PC-3 (cell line): ENCODE results near the gene CLEC1A. TPM values are rescaled to one million over a fixed set of nuclear protein-coding genes. Genes with fewer than 3 reads are reported as not detected.

Source experiments
- ATAC-seq: fragments of 200-7000 bp; cut with Tn5 transposase; 2 replicates; pipeline ENCODE4 v1.9.1; 2020; ENCODE audit warnings: mild to moderate bottlenecking, moderate library complexity
- BruUV-seq: library from RNA; stranded (reverse); fragments of 400-500 nt; replicated peaks from 2 replicates; lab custom pipeline; 2021; lab: Mats Ljungman, UMichigan
- CTCF ChIA-PET: fragments of 300-600 bp; sonication (Branson Sonifier 250); formaldehyde crosslinking; loops from one replicate; lab custom pipeline; 2022; ENCODE audit warnings: antibody characterized with exemption; lab: Charles Lee
- POLR2A ChIA-PET: fragments of 300-600 bp; sonication (Branson Sonifier 250); formaldehyde crosslinking; loops from one replicate; lab custom pipeline; 2022; ENCODE audit warnings: antibody characterized with exemption; ENCODE audit not compliant: unreplicated experiment; lab: Charles Lee
- DNase-seq: peaks from one replicate; pipeline ENCODE4 v3.0.0-alpha.2; 2015
- H2AFZ ChIP-seq: fragments of 300-600 bp; sonication (generic); 2 replicates; pipeline ENCODE4 v1.6.0; 2016; ENCODE audit warnings: antibody characterized with exemption, low read length
- H3F3A ChIP-seq: fragments of 300-600 bp; sonication (generic); one replicate; pipeline ENCODE4 v1.6.0; 2017; ENCODE audit warnings: antibody characterized with exemption, low read length, control low read depth, mild to moderate bottlenecking; ENCODE audit not compliant: unreplicated experiment
- H3K27ac ChIP-seq: fragments of 300-600 bp; sonication (generic); 2 replicates; pipeline ENCODE4 v1.5.1; 2016; ENCODE audit warnings: mild to moderate bottlenecking, low read length
- H3K27me3 ChIP-seq: fragments of 300-600 bp; sonication (generic); 2 replicates; pipeline ENCODE4 v1.6.1; 2016; ENCODE audit warnings: low read length, mixed read lengths
- H3K36me3 ChIP-seq: fragments of 300-600 bp; sonication (generic); 2 replicates; pipeline ENCODE4 v1.6.1; 2016; ENCODE audit warnings: low read depth, mixed run types, low read length, mixed read lengths
- H3K4me1 ChIP-seq: fragments of 300-600 bp; sonication (generic); 2 replicates; pipeline ENCODE4 v1.5.1; 2016; ENCODE audit warnings: low read length; ENCODE audit not compliant: insufficient read depth
- H3K4me2 ChIP-seq: fragments of 300-600 bp; sonication (generic); 2 replicates; pipeline ENCODE4 v1.6.0; 2016; ENCODE audit warnings: low read length
- H3K4me3 ChIP-seq: fragments of 300-600 bp; sonication (generic); 2 replicates; pipeline ENCODE4 v1.5.1; 2016; ENCODE audit warnings: mild to moderate bottlenecking, low read length, mixed read lengths
- H3K79me2 ChIP-seq: fragments of 300-600 bp; sonication (generic); 2 replicates; pipeline ENCODE4 v1.6.1; 2017; ENCODE audit warnings: low read length, mixed read lengths
- H3K9ac ChIP-seq: fragments of 300-600 bp; sonication (generic); 2 replicates; pipeline ENCODE4 v1.6.0; 2016; ENCODE audit warnings: mild to moderate bottlenecking, low read length
- H3K9me2 ChIP-seq: fragments of 300-600 bp; sonication (generic); replicated peaks from 2 replicates; pipeline ENCODE4 v1.6.1; 2016; ENCODE audit warnings: mixed run types, low read length, mixed read lengths
- H3K9me3 ChIP-seq: fragments of 300-600 bp; sonication (generic); 2 replicates; pipeline ENCODE4 v1.6.1; 2016; ENCODE audit warnings: low read length, mixed read lengths
- H4K20me1 ChIP-seq: fragments of 300-600 bp; sonication (generic); 2 replicates; pipeline ENCODE4 v1.6.1; 2016; ENCODE audit warnings: low read length, mixed read lengths
- CTCF ChIP-seq: fragments of 300-600 bp; sonication (generic); conservative IDR thresholded peaks from 2 replicates; pipeline ENCODE4 v1.5.1; 2017; ENCODE audit warnings: antibody characterized with exemption, low read depth, mild to moderate bottlenecking, low read length
- EZH2 ChIP-seq: fragments of 300-600 bp; sonication (generic); IDR thresholded peaks from one replicate; pipeline ENCODE4 v1.6.1; 2017; ENCODE audit warnings: antibody characterized with exemption, mild to moderate bottlenecking, low read length; ENCODE audit not compliant: unreplicated experiment
- EZH2phosphoT487 ChIP-seq: fragments of 300-600 bp; sonication (generic); IDR thresholded peaks from 2 replicates; pipeline ENCODE4 v1.6.1; 2018; ENCODE audit warnings: mild to moderate bottlenecking, antibody characterized with exemption, low read length, borderline replicate concordance
- intact Hi-C: fragments of 100-400 bp; cut with micrococcal nuclease; formaldehyde crosslinking; loops from 2 replicates; pipeline ENCODE4 v1.9.0; 2023
- total RNA-seq: library from RNA; depleted of rRNA; stranded (reverse); fragments of >200 nt; gene quantifications from 2 replicates; pipeline ENCODE4 v1.2.3, GENCODE V29; 2014

CLEC1A gene
- total RNA-seq, 1 experiment from 2014 or later, result not detected

- H3K9me3 ChIP-seq, result no peaks in the 10 kb centered on the region
- no peak overlapping the region for H3K9ac ChIP-seq
- H3K27me3 ChIP-seq, result no peaks in the 10 kb centered on the region
- H3K4me2 ChIP-seq, result no peak overlapping the region
- no TSS peak for BruUV-seq
- ChIA-PET CTCF (no interaction called here), POLR2A (no interaction called here)
- no peaks in the 10 kb centered on the region for H3F3A ChIP-seq
- no peaks in the 10 kb centered on the region for H3K79me2 ChIP-seq
- no peak for ATAC-seq
- no peaks in the 10 kb centered on the region for H3K4me1 ChIP-seq
- TF ChIP-seq EZH2 (no peak), EZH2phosphoT487 (no peak), CTCF (no peak)
- intact Hi-C loops, result loop anchor here (5.0 kb wide), 1 partner anchor 201 kb away; no protein-coding TSS in a partner anchor
- H3K27ac ChIP-seq, result no peak overlapping the region
- H4K20me1 ChIP-seq, result no peaks in the 10 kb centered on the region
- H3K9me2 ChIP-seq, result no peaks in the 10 kb centered on the region
- no peaks in the 10 kb centered on the region for H3K36me3 ChIP-seq
- H2AFZ ChIP-seq, result no peak overlapping the region
- DNase-seq, result no peak
- no peak overlapping the region for H3K4me3 ChIP-seq
Measured at GRCh38 chr12:10142976-10143589, 44.3 kb upstream of the CLEC1A start.

DNA sequence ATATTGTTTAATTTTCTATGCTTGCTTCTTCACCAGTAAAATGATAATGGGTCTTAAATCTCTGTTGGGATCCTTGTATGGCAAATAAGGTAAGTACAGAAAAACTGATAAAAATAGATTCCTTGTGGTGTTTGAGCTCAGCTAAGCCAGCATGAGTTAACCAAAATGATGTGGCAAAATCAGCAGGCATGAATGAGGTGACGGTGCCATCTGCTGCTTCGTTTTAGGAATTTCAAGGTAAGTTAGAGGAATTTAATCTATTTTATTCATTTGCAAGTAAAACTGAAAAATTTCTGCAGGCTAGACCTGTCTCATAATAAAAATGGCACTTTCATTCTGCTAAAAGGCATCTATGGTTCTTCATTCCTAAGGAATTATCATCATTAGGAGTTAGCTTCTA lies 41.2 kb upstream of the CLEC1A start:
- no peaks in the 10 kb centered on the region for H3F3A ChIP-seq
- intact Hi-C loops, result loop anchor here (1.0 to 5.0 kb wide), 4 partner anchors 106 to 391 kb away; partner anchors contain the start of gene CLEC12B
- no peaks in the 10 kb centered on the region for H3K9me3 ChIP-seq
- H3K4me2 ChIP-seq, result no peak overlapping the region
- BruUV-seq, result no TSS peak
- H3K9me2 ChIP-seq, result no peaks in the 10 kb centered on the region
- H3K4me3 ChIP-seq, result no peak overlapping the region
- H3K9ac ChIP-seq, result no peak overlapping the region
- no peak overlapping the region for H2AFZ ChIP-seq
- ATAC-seq (peak; percentile 46), DNase-seq (peak; percentile 63)
- CTCF ChIA-PET, result interaction anchor here (0.6 to 1.2 kb wide), 2 partner anchors 90 to 130 kb away, joined by 3 to 12 read pairs; no protein-coding TSS in a partner anchor
- no peak overlapping the region for H3K27ac ChIP-seq
- no peaks in the 10 kb centered on the region for H3K27me3 ChIP-seq
- no peaks in the 10 kb centered on the region for H3K4me1 ChIP-seq
- TF ChIP-seq CTCF, result peak; percentile 71
- TF ChIP-seq EZH2phosphoT487, result no peak
- H3K79me2 ChIP-seq, result no peaks in the 10 kb centered on the region
- POLR2A ChIA-PET, result no interaction called here
- H4K20me1 ChIP-seq, result no peaks in the 10 kb centered on the region
- no peaks in the 10 kb centered on the region for H3K36me3 ChIP-seq

DNA sequence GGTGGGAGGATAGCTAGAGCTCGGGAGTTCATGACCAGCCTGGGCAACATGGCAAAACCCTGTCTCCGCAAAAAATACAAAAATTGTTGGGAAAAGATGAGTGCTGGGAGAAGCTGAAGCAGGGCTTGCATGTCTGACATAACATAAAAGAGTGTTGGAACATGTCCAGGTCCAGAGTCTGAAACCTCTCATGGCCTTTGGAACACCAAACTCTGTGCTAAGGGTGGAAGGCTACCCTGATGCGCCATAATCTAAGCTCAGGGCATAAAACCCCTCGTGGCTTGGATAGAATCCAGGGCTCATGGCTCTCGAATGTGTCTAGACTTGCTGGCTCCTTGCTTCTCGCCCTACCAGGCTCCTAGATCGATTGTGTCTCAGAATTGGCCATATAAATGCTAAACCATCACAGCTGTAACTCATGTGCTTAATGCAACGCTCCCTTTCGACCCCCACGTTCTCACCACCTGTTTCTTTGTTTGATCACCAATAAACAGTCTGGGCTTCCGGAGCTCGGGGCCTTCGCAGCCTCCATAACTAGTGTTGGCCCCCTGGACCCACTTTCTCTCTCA lies 37.9 kb upstream of the CLEC1A start:
- DNase-seq (no peak), ATAC-seq (no peak)
- intact Hi-C loops, result no loop called here
- ChIA-PET POLR2A (no interaction called here), CTCF (no interaction called here)
- no peaks in the 10 kb centered on the region for H3K36me3 ChIP-seq
- TF ChIP-seq CTCF, result no peak
- TF ChIP-seq EZH2phosphoT487, result no peak
- TF ChIP-seq EZH2, result no peak
- no peaks in the 10 kb centered on the region for H3K79me2 ChIP-seq
- H3K27me3 ChIP-seq, result no peaks in the 10 kb centered on the region
- BruUV-seq, result no TSS peak
- no peak overlapping the region for H3K4me3 ChIP-seq
- 0 out of 2 replicates have a peak, but pooled peaks cover 6% of the 10 kb centered on the region for H3K4me1 ChIP-seq
- no peaks in the 10 kb centered on the region for H4K20me1 ChIP-seq
- no peaks in the 10 kb centered on the region for H3K9me3 ChIP-seq
- H3K27ac ChIP-seq, result no peak overlapping the region
- no peaks in the 10 kb centered on the region for H3F3A ChIP-seq
- H3K4me2 ChIP-seq, result no peak overlapping the region
- H3K9me2 ChIP-seq, result no peaks in the 10 kb centered on the region
- H3K9ac ChIP-seq, result no peak overlapping the region
- no peak overlapping the region for H2AFZ ChIP-seq
